ENCODE data around the gene SLC7A5. TPM values are rescaled to one million over a fixed set of nuclear protein-coding genes. Genes with fewer than 3 reads are reported as not detected.

The SLC7A5 gene
- total and polyA plus RNA-seq, 2 of the 13 experiments (the other 11 are each of a cell fraction or from before 2014, with no cell fraction given) = 79.6 to 155 TPM

DNA sequence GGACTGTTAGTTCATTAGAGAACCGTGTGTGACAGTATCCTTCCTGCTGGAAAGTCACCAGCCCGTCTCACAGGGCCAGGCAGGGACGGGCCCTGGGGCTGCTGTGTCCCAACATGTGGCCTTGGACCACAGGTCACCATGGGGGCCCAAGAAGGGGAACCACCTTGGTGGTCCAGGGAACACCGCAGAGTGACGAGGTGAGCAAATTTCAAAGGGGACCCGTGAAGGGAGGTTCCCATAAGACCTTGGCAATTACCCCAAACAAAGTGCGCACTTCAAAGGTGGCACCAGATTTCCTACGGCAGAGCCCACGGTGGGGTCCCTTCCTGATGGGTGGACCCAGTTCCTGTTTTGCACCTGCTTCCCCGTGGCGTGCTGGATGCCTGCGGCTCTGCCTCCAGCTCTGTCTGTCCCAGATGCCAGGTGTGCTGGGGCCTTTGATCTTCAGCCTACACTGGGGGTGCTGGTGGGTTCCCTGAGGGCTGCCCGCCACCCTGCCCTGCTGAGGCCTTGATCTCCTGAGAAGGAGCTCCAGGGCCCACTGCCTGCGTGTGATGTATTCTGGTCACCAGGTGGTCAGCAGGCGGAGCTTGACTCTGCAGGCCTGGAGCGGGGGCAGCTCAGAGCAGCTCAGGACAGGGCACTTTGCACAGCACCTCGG is 27.0 kb downstream of the SLC7A5 start (continued):
- TF ChIP-seq, protein P1, sequence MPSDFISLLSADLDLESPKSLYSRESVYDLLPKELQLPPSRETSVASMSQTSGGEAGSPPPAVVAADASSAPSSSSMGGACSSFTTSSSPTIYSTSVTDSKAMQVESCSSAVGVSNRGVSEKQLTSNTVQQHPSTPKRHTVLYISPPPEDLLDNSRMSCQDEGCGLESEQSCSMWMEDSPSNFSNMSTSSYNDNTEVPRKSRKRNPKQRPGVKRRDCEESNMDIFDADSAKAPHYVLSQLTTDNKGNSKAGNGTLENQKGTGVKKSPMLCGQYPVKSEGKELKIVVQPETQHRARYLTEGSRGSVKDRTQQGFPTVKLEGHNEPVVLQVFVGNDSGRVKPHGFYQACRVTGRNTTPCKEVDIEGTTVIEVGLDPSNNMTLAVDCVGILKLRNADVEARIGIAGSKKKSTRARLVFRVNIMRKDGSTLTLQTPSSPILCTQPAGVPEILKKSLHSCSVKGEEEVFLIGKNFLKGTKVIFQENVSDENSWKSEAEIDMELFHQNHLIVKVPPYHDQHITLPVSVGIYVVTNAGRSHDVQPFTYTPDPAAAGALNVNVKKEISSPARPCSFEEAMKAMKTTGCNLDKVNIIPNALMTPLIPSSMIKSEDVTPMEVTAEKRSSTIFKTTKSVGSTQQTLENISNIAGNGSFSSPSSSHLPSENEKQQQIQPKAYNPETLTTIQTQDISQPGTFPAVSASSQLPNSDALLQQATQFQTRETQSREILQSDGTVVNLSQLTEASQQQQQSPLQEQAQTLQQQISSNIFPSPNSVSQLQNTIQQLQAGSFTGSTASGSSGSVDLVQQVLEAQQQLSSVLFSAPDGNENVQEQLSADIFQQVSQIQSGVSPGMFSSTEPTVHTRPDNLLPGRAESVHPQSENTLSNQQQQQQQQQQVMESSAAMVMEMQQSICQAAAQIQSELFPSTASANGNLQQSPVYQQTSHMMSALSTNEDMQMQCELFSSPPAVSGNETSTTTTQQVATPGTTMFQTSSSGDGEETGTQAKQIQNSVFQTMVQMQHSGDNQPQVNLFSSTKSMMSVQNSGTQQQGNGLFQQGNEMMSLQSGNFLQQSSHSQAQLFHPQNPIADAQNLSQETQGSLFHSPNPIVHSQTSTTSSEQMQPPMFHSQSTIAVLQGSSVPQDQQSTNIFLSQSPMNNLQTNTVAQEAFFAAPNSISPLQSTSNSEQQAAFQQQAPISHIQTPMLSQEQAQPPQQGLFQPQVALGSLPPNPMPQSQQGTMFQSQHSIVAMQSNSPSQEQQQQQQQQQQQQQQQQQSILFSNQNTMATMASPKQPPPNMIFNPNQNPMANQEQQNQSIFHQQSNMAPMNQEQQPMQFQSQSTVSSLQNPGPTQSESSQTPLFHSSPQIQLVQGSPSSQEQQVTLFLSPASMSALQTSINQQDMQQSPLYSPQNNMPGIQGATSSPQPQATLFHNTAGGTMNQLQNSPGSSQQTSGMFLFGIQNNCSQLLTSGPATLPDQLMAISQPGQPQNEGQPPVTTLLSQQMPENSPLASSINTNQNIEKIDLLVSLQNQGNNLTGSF (CRISPR knock-in tag; IDR thresholded peaks at IDR 0.05) = no peak
- no peak for TF ChIP-seq SIN3B (IDR thresholded peaks at IDR 0.05; ENCODE audit: low read length)
- TF ChIP-seq RAD51 (IDR thresholded peaks at IDR 0.05; ENCODE audit: borderline replicate concordance) = no peak
- TF ChIP-seq ZNF720 (CRISPR knock-in tag; IDR thresholded peaks at IDR 0.05) = no peak
- TF ChIP-seq CCDC6 (CRISPR knock-in tag; IDR thresholded peaks at IDR 0.05) = 0 out of 2 replicates have a peak, but pooled peaks have one; percentile 47
- TF ChIP-seq, protein P2, sequence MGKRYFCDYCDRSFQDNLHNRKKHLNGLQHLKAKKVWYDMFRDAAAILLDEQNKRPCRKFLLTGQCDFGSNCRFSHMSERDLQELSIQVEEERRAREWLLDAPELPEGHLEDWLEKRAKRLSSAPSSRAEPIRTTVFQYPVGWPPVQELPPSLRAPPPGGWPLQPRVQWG (CRISPR knock-in tag; IDR thresholded peaks at IDR 0.05; ENCODE audit: borderline replicate concordance, low read depth) = no peak
- no peak for TF ChIP-seq ATRX (CRISPR knock-in tag; IDR thresholded peaks at IDR 0.05; ENCODE audit: borderline replicate concordance)
- no peak for TF ChIP-seq TBL1XR1 (IDR thresholded peaks at IDR 0.05; ENCODE audit: borderline replicate concordance, low read length, partially characterized antibody)
- no peak; the same call in 1 of the 2 replicates for TF ChIP-seq ZNF263 (CRISPR knock-in tag; IDR thresholded peaks at IDR 0.05)
- TF ChIP-seq WIZ (CRISPR knock-in tag; IDR thresholded peaks at IDR 0.05) = no peak; the same call in 1 of the 2 replicates
- TF ChIP-seq FOXA3 (CRISPR knock-in tag; IDR thresholded peaks at IDR 0.05) = no peak; the same call in 1 of the 2 replicates
- 0 out of 2 replicates have a peak, but pooled peaks have one; percentile 33 for TF ChIP-seq IRF2 (CRISPR knock-in tag; IDR thresholded peaks at IDR 0.05)
- no peak for TF ChIP-seq MED13 (CRISPR knock-in tag; IDR thresholded peaks at IDR 0.05)
- TF ChIP-seq ZNF709 (CRISPR knock-in tag; IDR thresholded peaks at IDR 0.05) = no peak
- TF ChIP-seq PHF8 (CRISPR knock-in tag; IDR thresholded peaks at IDR 0.05) = no peak
- TF ChIP-seq, protein P3, sequence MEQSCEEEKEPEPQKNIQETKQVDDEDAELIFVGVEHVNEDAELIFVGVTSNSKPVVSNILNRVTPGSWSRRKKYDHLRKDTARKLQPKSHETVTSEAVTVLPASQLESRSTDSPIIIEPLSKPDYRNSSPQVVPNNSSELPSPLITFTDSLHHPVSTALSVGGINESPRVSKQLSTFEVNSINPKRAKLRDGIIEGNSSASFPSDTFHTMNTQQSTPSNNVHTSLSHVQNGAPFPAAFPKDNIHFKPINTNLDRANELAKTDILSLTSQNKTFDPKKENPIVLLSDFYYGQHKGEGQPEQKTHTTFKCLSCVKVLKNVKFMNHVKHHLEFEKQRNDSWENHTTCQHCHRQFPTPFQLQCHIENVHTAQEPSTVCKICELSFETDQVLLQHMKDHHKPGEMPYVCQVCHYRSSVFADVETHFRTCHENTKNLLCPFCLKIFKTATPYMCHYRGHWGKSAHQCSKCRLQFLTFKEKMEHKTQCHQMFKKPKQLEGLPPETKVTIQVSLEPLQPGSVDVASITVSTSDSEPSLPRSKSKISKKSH (CRISPR knock-in tag; IDR thresholded peaks at IDR 0.05; ENCODE audit: borderline replicate concordance) = no peak
- TF ChIP-seq, protein P4, sequence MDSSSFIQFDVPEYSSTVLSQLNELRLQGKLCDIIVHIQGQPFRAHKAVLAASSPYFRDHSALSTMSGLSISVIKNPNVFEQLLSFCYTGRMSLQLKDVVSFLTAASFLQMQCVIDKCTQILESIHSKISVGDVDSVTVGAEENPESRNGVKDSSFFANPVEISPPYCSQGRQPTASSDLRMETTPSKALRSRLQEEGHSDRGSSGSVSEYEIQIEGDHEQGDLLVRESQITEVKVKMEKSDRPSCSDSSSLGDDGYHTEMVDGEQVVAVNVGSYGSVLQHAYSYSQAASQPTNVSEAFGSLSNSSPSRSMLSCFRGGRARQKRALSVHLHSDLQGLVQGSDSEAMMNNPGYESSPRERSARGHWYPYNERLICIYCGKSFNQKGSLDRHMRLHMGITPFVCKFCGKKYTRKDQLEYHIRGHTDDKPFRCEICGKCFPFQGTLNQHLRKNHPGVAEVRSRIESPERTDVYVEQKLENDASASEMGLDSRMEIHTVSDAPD (CRISPR knock-in tag; IDR thresholded peaks at IDR 0.05) = no peak
- TF ChIP-seq ARID2 (CRISPR knock-in tag; IDR thresholded peaks at IDR 0.05; ENCODE audit: borderline replicate concordance) = no peak
- no peak; the same call in 1 of the 2 replicates for TF ChIP-seq ZNF552 (CRISPR knock-in tag; IDR thresholded peaks at IDR 0.05; ENCODE audit: borderline replicate concordance)
- TF ChIP-seq RNF2 (conservative IDR thresholded peaks at IDR 0.05; ENCODE audit: low read depth) = no peak
- no peak for TF ChIP-seq ATF7 (IDR thresholded peaks at IDR 0.05)
- TF ChIP-seq ATF7 (CRISPR knock-in tag; IDR thresholded peaks at IDR 0.05) = no peak; the same call in 1 of the 2 replicates
- no peak for TF ChIP-seq MTF2 (CRISPR knock-in tag; IDR thresholded peaks at IDR 0.05; ENCODE audit: borderline replicate concordance)
